Hepatocyte (in vitro differentiated cells): Measurements from ENCODE around the gene OR2V2. TPM values are rescaled to one million over a fixed set of nuclear protein-coding genes. Genes with fewer than 3 reads are reported as not detected.

Source experiments
- DNase-seq: peaks from one replicate; pipeline ENCODE4 v3.0.0-alpha.2; 2016; ENCODE audit warnings: low spot score
- H2AFZ ChIP-seq: fragments of 200-600 bp; sonication (generic); 2 replicates; pipeline ENCODE4 v1.6.0; 2016; ENCODE audit warnings: antibody characterized with exemption, mild to moderate bottlenecking
- H3K27ac ChIP-seq: fragments of 200-600 bp; sonication (generic); 2 replicates; pipeline ENCODE4 v1.5.1; 2016; ENCODE audit warnings: mild to moderate bottlenecking
- H3K27me3 ChIP-seq: fragments of 200-600 bp; sonication (generic); 2 replicates; pipeline ENCODE4 v1.6.1; 2016
- H3K36me3 ChIP-seq: fragments of 200-600 bp; sonication (generic); replicated peaks from 2 replicates; pipeline ENCODE4 v1.5.1; 2016; ENCODE audit warnings: low read depth; ENCODE audit not compliant: insufficient read depth
- H3K4me1 ChIP-seq: fragments of 200-600 bp; sonication (generic); 2 replicates; pipeline ENCODE4 v1.5.1; 2016; ENCODE audit warnings: mild to moderate bottlenecking, moderate library complexity; ENCODE audit not compliant: insufficient read depth
- H3K4me2 ChIP-seq: fragments of 200-600 bp; sonication (generic); 2 replicates; pipeline ENCODE4 v1.6.0; 2016
- H3K4me3 ChIP-seq: fragments of 200-600 bp; sonication (generic); 2 replicates; pipeline ENCODE4 v1.5.1; 2016; ENCODE audit warnings: mild to moderate bottlenecking
- H3K79me2 ChIP-seq: fragments of 200-600 bp; sonication (generic); 2 replicates; pipeline ENCODE4 v1.6.0; 2017; ENCODE audit warnings: mild to moderate bottlenecking
- H3K9me2 ChIP-seq: fragments of 200-600 bp; sonication (generic); replicated peaks from 2 replicates; pipeline ENCODE4 v1.6.0; 2017; ENCODE audit warnings: mild to moderate bottlenecking; ENCODE audit not compliant: insufficient read depth
- H3K9me3 ChIP-seq: fragments of 200-600 bp; sonication (generic); 2 replicates; pipeline ENCODE4 v1.5.1; 2016; ENCODE audit warnings: low read depth, mild to moderate bottlenecking
- H4K20me1 ChIP-seq: fragments of 200-600 bp; sonication (generic); 2 replicates; pipeline ENCODE4 v1.6.0; 2016; ENCODE audit warnings: mild to moderate bottlenecking; ENCODE audit not compliant: insufficient read depth, poor library complexity, severe bottlenecking
- CTCF ChIP-seq: fragments of 200-600 bp; sonication (generic); IDR thresholded peaks from 2 replicates; pipeline ENCODE4 v1.5.1; 2016; ENCODE audit warnings: antibody characterized with exemption, mild to moderate bottlenecking; ENCODE audit not compliant: poor library complexity
- EZH2 ChIP-seq: fragments of 200-600 bp; sonication (generic); IDR thresholded peaks from 2 replicates; pipeline ENCODE4 v1.6.1; 2016; ENCODE audit warnings: antibody characterized with exemption, mild to moderate bottlenecking, borderline replicate concordance
- EZH2phosphoT487 ChIP-seq: fragments of 200-600 bp; sonication (generic); IDR thresholded peaks from one replicate; pipeline ENCODE4 v1.6.1; 2018; ENCODE audit warnings: antibody characterized with exemption, mild to moderate bottlenecking, low read depth, moderate library complexity; ENCODE audit not compliant: unreplicated experiment, severe bottlenecking
- WGBS: methylation state at CpG from one replicate; pipeline ENCODE4 v1.1.6; 2016; ENCODE audit warnings: low lambda C conversion rate; ENCODE audit errors: missing lambda C conversion rate; 5-methylcytosine and 5-hydroxymethylcytosine counted together
- polyA plus RNA-seq: library from polyadenylated mRNA; unstranded; fragments of >200 nt; fragmentation: Nextera tagmentation; extraction: Ambion mirVana; gene quantifications from 2 replicates; pipeline ENCODE4 v1.2.1, GENCODE V29; 2016
- total RNA-seq: library from RNA; depleted of rRNA; stranded (reverse); fragments of >200 nt; gene quantifications from 2 replicates; pipeline ENCODE4 v1.2.3, GENCODE V29; 2014

OR2V2 gene
- total and polyA plus RNA-seq, 2 experiments from 2014 or later: not detected

GRCh38 chr5:181105391-181106025 lies 41.9 kb upstream of the OR2V2 start:
- DNase-seq: no peak
- 69% methylated on average over 7 of the region's 7 CpGs for WGBS

GRCh38 chr5:181107699-181108098 lies 39.7 kb upstream of the OR2V2 start:
- H2AFZ ChIP-seq: no peak overlapping the region
- no peaks in the 10 kb centered on the region for H3K4me1 ChIP-seq
- no peaks in the 10 kb centered on the region for H3K9me2 ChIP-seq
- H4K20me1 ChIP-seq: no peaks in the 10 kb centered on the region
- no peaks in the 10 kb centered on the region for H3K79me2 ChIP-seq
- no peak for DNase-seq
- H3K9me3 ChIP-seq: no peaks in the 10 kb centered on the region
- 70% methylated on average over 9 of the region's 9 CpGs for WGBS
- H3K4me3 ChIP-seq: no peak overlapping the region
- no peak for TF ChIP-seq CTCF
- TF ChIP-seq EZH2phosphoT487: no peak
- no peak for TF ChIP-seq EZH2
- no peak overlapping the region for H3K4me2 ChIP-seq
- H3K27me3 ChIP-seq: peaks cover 75% of the 10 kb centered on the region
- no peaks in the 10 kb centered on the region for H3K36me3 ChIP-seq
- H3K27ac ChIP-seq: no peak overlapping the region

More at GRCh38 chr5:181105391-181106025, 41.9 kb upstream of the OR2V2 start:
- H3K36me3 ChIP-seq: no peaks in the 10 kb centered on the region
- no peak for TF ChIP-seq EZH2
- TF ChIP-seq EZH2phosphoT487: no peak
- no peak for TF ChIP-seq CTCF
- no peaks in the 10 kb centered on the region for H3K9me3 ChIP-seq
- H3K9me2 ChIP-seq: no peaks in the 10 kb centered on the region
- H4K20me1 ChIP-seq: no peaks in the 10 kb centered on the region
- no peak overlapping the region for H3K4me2 ChIP-seq
- no peak overlapping the region for H3K27ac ChIP-seq
- peaks cover 56% of the 10 kb centered on the region for H3K27me3 ChIP-seq
- no peak overlapping the region for H2AFZ ChIP-seq
- H3K4me1 ChIP-seq: no peaks in the 10 kb centered on the region
- H3K79me2 ChIP-seq: no peaks in the 10 kb centered on the region
- H3K4me3 ChIP-seq: no peak overlapping the region

- no peak overlapping the region for H3K4me2 ChIP-seq
- H3K27me3 ChIP-seq: peaks cover 80% of the 10 kb centered on the region
- H3K4me1 ChIP-seq: no peaks in the 10 kb centered on the region
- no peaks in the 10 kb centered on the region for H3K36me3 ChIP-seq
- TF ChIP-seq CTCF (no peak), EZH2 (no peak), EZH2phosphoT487 (no peak)
- no peaks in the 10 kb centered on the region for H3K9me3 ChIP-seq
- 73% methylated on average over 14 of the region's 14 CpGs for WGBS
- H3K79me2 ChIP-seq: no peaks in the 10 kb centered on the region
- no peak overlapping the region for H2AFZ ChIP-seq
- DNase-seq: no peak
- no peak overlapping the region for H3K27ac ChIP-seq
- H4K20me1 ChIP-seq: no peaks in the 10 kb centered on the region
- no peaks in the 10 kb centered on the region for H3K9me2 ChIP-seq
- no peak overlapping the region for H3K4me3 ChIP-seq
Measured at GRCh38 chr5:181108578-181109165, 38.7 kb upstream of the OR2V2 start.
